CD14-positive monocyte (primary cell): Measurements from ENCODE around the gene ACVR1. TPM values are rescaled to one million over a fixed set of nuclear protein-coding genes. Genes with fewer than 3 reads are reported as not detected.

ENCODE experiments used
- DNase-seq, 3 donors: peaks; one replicate each; pipeline ENCODE4 v3.0.0-alpha.2; 2011 to 2022
- H2AFZ ChIP-seq: 2 replicates; pipeline ENCODE4 v1.6.0; 2012; ENCODE audit warnings: mild to moderate bottlenecking, low read depth, low read length, inconsistent platforms; ENCODE audit not compliant: insufficient read depth, poor library complexity, severe bottlenecking
- H3K27ac ChIP-seq, 2 donors: 1 replicate in 1 of 2; 2 replicates in 1 of 2; pipeline ENCODE4 v1.5.1; 2012 to 2013; ENCODE audit warnings: low read length in 2 of 2, control low read depth in 1 of 2, inconsistent platforms in 1 of 2, low read depth in 1 of 2, mild to moderate bottlenecking in 1 of 2
- H3K27me3 ChIP-seq, 2 donors: one replicate each; pipeline versions ENCODE4 v1.6.0 to v1.6.1; 2011 to 2013; ENCODE audit warnings: low read length in 2 of 2; ENCODE audit not compliant: control insufficient read depth in 2 of 2, insufficient read depth in 2 of 2
- H3K36me3 ChIP-seq, 2 donors: replicated peaks in 1 of 2; 1 replicate in 1 of 2; 2 replicates in 1 of 2; pipeline versions ENCODE4 v1.5.1 to v1.6.1; 2012 to 2013; ENCODE audit warnings: low read length in 2 of 2, control low read depth in 1 of 2, inconsistent platforms in 1 of 2, mild to moderate bottlenecking in 1 of 2; ENCODE audit not compliant: insufficient read depth in 2 of 2, control insufficient read depth in 1 of 2
- H3K4me1 ChIP-seq, 2 donors: 1 replicate in 1 of 2; 2 replicates in 1 of 2; pipeline versions ENCODE4 v1.5.1 to v1.6.1; 2012 to 2013; ENCODE audit warnings: low read length in 2 of 2, control low read depth in 1 of 2, inconsistent platforms in 1 of 2, mild to moderate bottlenecking in 1 of 2, moderate library complexity in 1 of 2; ENCODE audit not compliant: insufficient read depth in 2 of 2, control insufficient read depth in 1 of 2
- H3K4me2 ChIP-seq: replicated peaks from 2 replicates; pipeline ENCODE3; 2012; ENCODE audit warnings: low read length, moderate library complexity, mild to moderate bottlenecking; ENCODE audit not compliant: poor library complexity, severe bottlenecking; ENCODE audit errors: extremely low read depth
- H3K4me3 ChIP-seq, 3 experiments: fragments of 200-600 bp in 1 of 3; sonication (generic) in 1 of 3; replicated peaks in 1 of 3; 1 replicate in 2 of 3; 2 replicates in 1 of 3; pipeline ENCODE4 v1.5.1; 2011 to 2013; ENCODE audit warnings: low read length in 3 of 3, mild to moderate bottlenecking in 3 of 3, control low read depth in 2 of 3, low read depth in 2 of 3, inconsistent platforms in 1 of 3, moderate library complexity in 1 of 3
- H3K79me2 ChIP-seq: 2 replicates; pipeline ENCODE4 v1.6.0; 2012; ENCODE audit warnings: mild to moderate bottlenecking, control low read depth, inconsistent platforms, low read length, moderate library complexity; ENCODE audit not compliant: insufficient read depth
- H3K9ac ChIP-seq: 2 replicates; pipeline ENCODE4 v1.6.0; 2017; ENCODE audit warnings: low read length, mild to moderate bottlenecking; ENCODE audit not compliant: insufficient read depth, poor library complexity, severe bottlenecking
- H3K9me3 ChIP-seq, 2 donors: replicated peaks in 1 of 2; 1 replicate in 1 of 2; 2 replicates in 1 of 2; pipeline versions ENCODE4 v1.5.1 to v1.6.1; 2012 to 2013; ENCODE audit warnings: low read length in 2 of 2, control low read depth in 1 of 2; ENCODE audit not compliant: control insufficient read depth in 1 of 2, insufficient read depth in 1 of 2
- H4K20me1 ChIP-seq: 2 replicates; pipeline ENCODE4 v1.6.0; 2012; ENCODE audit warnings: mild to moderate bottlenecking, low read length, control low read depth, moderate library complexity; ENCODE audit not compliant: insufficient read depth
- H3K27ac Mint-ChIP-seq, 7 donors: one replicate each; pipeline ENCODE4 v1.8.0; 2020; ENCODE audit warnings: mild to moderate bottlenecking in 7 of 7, mixed read lengths in 7 of 7, moderate library complexity in 6 of 7, inconsistent platforms in 2 of 7
- H3K27me3 Mint-ChIP-seq, 3 donors: one replicate each; pipeline ENCODE4 v1.8.0; 2021 to 2022; ENCODE audit warnings: low read depth in 3 of 3, mild to moderate bottlenecking in 3 of 3, mixed read lengths in 3 of 3, moderate library complexity in 3 of 3, inconsistent platforms in 1 of 3
- H3K36me3 Mint-ChIP-seq, 2 donors: one replicate each; pipeline ENCODE4 v1.8.0; 2020; ENCODE audit warnings: mixed read lengths in 2 of 2, inconsistent platforms in 1 of 2, mild to moderate bottlenecking in 1 of 2
- H3K4me1 Mint-ChIP-seq: one replicate; pipeline ENCODE4 v1.8.0; 2020; ENCODE audit warnings: mild to moderate bottlenecking, mixed read lengths
- H3K4me3 Mint-ChIP-seq, 2 donors: one replicate each; pipeline ENCODE4 v1.8.0; 2020; ENCODE audit warnings: mild to moderate bottlenecking in 2 of 2, mixed read lengths in 2 of 2, moderate library complexity in 1 of 2
- H3K9me3 Mint-ChIP-seq, 7 donors: one replicate each; pipeline ENCODE4 v1.8.0; 2020 to 2022; ENCODE audit warnings: mixed read lengths in 7 of 7, mild to moderate bottlenecking in 6 of 7, moderate library complexity in 6 of 7, inconsistent platforms in 2 of 7
- WGBS: methylation state at CpG from one replicate; pipeline ENCODE4 v1.1.5; 2013; ENCODE audit warnings: missing lambda C conversion rate; ENCODE audit not compliant: insufficient coverage; 5-methylcytosine and 5-hydroxymethylcytosine counted together
- intact Hi-C, 2 donors: fragments of 100-400 bp; cut with micrococcal nuclease; formaldehyde crosslinking; loops; one replicate each; pipeline versions ENCODE4 v1.15.0 to v1.15.1; 2023
- polyA plus RNA-seq, 3 donors: library from polyadenylated mRNA; depleted of rRNA in 1 of 3; unstranded in 2 of 3; stranded (reverse) in 1 of 3; fragments of 300-500 nt in 2 of 3; fragments of >200 nt in 1 of 3; fragmentation: Illumina TruSeq in 2 of 3; gene quantifications; 1 replicate in 2 of 3; 2 replicates in 1 of 3; pipeline ENCODE4 v1.2.3, GENCODE V29; 2012 to 2021
- TF ChIP-seq, protein P1 (sequence below): fragments of 200-600 bp; IDR thresholded peaks from one replicate; pipeline ENCODE4 v1.8.0; 2022; ENCODE audit warnings: antibody characterized with exemption, mild to moderate bottlenecking

The ACVR1 gene
- polyA plus RNA-seq, 3 donors: 2.8 to 13.4 (median 4.9) TPM

DNA sequence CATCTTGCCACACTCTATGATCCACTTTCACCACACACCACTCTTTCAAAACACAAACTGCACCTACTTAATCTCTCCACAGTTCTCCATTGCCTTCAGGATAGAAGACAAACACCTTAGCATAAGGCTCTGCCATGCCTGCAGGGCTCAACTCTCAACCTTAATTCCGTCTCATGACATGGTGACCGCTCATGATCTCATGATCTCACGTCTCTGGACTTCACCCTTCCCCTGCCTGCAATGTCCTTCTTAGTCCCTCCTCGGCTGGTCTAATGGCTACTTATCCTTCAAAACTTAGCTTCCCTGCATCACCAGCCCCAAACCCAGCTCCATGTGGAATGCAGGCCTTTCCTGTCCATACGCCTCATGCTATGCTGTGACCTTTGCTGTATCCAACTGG, 85.3 kb downstream of the ACVR1 start:
- TF ChIP-seq, protein P1, sequence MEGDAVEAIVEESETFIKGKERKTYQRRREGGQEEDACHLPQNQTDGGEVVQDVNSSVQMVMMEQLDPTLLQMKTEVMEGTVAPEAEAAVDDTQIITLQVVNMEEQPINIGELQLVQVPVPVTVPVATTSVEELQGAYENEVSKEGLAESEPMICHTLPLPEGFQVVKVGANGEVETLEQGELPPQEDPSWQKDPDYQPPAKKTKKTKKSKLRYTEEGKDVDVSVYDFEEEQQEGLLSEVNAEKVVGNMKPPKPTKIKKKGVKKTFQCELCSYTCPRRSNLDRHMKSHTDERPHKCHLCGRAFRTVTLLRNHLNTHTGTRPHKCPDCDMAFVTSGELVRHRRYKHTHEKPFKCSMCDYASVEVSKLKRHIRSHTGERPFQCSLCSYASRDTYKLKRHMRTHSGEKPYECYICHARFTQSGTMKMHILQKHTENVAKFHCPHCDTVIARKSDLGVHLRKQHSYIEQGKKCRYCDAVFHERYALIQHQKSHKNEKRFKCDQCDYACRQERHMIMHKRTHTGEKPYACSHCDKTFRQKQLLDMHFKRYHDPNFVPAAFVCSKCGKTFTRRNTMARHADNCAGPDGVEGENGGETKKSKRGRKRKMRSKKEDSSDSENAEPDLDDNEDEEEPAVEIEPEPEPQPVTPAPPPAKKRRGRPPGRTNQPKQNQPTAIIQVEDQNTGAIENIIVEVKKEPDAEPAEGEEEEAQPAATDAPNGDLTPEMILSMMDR: no peak
- peaks cover 11 to 13% of the 10 kb centered on the region in 2 donors for H3K36me3 Mint-ChIP-seq
- WGBS: 96% methylated on average over 5 of the region's 5 CpGs
- Histone ChIP-seq H4K20me1 (no peaks in the 10 kb centered on the region), H3K4me2 (no peak overlapping the region), H2AFZ (no peak overlapping the region), H3K27ac (no peak overlapping the region), H3K36me3 (peaks cover 0 to 17% of the 10 kb centered on the region in 2 donors), H3K79me2 (no peaks in the 10 kb centered on the region), H3K9ac (no peak overlapping the region), H3K4me1 (no peaks in the 10 kb centered on the region), H3K9me3 (no peaks in the 10 kb centered on the region), H3K27me3 (no peaks in the 10 kb centered on the region), H3K4me3 (no peak overlapping the region)
- no peak overlapping the region for H3K4me3 Mint-ChIP-seq
- peaks cover 0 to 3% (median 0%) of the 10 kb centered on the region in 7 donors for H3K9me3 Mint-ChIP-seq
- H3K27me3 Mint-ChIP-seq: peaks cover 0 to 1% (median 0%) of the 10 kb centered on the region in 3 donors
- intact Hi-C loops: no loop called here
- no peak for DNase-seq
- H3K4me1 Mint-ChIP-seq: no peaks in the 10 kb centered on the region
- H3K27ac Mint-ChIP-seq: no peak overlapping the region

DNA sequence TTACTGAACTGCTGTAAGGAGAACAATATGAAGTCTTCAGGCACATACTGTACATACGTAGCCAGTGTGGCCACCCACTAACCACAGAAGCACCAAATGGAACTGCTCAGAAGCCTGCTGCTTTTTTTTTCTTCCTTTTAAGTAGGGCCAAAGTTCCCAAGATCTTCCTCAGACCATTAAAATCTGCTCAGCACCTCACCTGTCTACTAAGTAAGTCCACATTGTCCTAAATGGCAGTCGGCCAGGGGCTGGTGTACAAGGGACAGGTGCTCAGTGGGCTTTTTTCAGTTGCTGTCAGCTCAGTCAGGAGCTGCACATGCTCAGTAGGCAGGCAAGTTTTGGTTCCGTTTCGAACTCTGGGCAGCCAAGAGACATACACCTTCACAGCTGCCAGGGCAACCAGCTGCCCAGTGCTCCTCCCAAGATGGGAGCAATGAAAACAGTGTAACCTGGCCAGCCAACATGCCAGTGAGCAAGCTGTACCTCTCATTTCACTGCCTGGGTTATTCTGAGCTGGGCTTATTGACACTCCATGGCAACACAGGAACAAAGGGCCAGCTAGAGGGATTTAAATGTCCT, 86.1 kb downstream of the ACVR1 start:
- Histone ChIP-seq H3K27me3 (no peaks in the 10 kb centered on the region), H2AFZ (no peak overlapping the region), H3K79me2 (no peaks in the 10 kb centered on the region), H3K36me3 (peaks cover 0 to 17% of the 10 kb centered on the region in 2 donors), H3K9ac (no peak overlapping the region), H3K4me3 (no peak overlapping the region), H3K9me3 (no peaks in the 10 kb centered on the region), H4K20me1 (no peaks in the 10 kb centered on the region), H3K4me1 (no peaks in the 10 kb centered on the region), H3K27ac (no peak overlapping the region), H3K4me2 (no peak overlapping the region)
- Mint-ChIP-seq H3K4me1 (no peaks in the 10 kb centered on the region), H3K4me3 (no peak overlapping the region), H3K9me3 (no peaks in the 10 kb centered on the region), H3K36me3 (peaks cover 8 to 10% of the 10 kb centered on the region in 2 donors), H3K27me3 (no peaks in the 10 kb centered on the region), H3K27ac (peak overlapping the region in 1 of 7 donors; percentile 30)
- intact Hi-C loops: no loop called here
- DNase-seq: no peak
- TF ChIP-seq, protein P1: no peak
- whole genome bisulfite sequencing: 69% methylated on average over 3 of the region's 4 CpGs
